ENCODE measurements around the gene HADH.
A peak's percentile ranks its signal among the peaks of the same experiment; 100 is the strongest.

HADH gene

GRCh38 chr4:108053251-108053711 is 63.6 kb downstream of the HADH start:
- Histone ChIP-seq H3K27ac (ENCODE audit: insufficient read depth, low read length, poor library complexity, severe bottlenecking) (peak overlapping the region; percentile 25), H3K36me3 (ENCODE audit: control insufficient read depth, insufficient read depth, low read length) (peaks cover 30% of the 10 kb centered on the region), H3K4me1 (ENCODE audit: control insufficient read depth, insufficient read depth, low read length, poor library complexity, severe bottlenecking) (peaks cover 17% of the 10 kb centered on the region), H3K27me3 (replicated peaks; ENCODE audit: control insufficient read depth, insufficient read depth, low read length, poor library complexity, severe bottlenecking) (no peaks in the 10 kb centered on the region), H3K4me3 (ENCODE audit: insufficient read depth, low read depth, low read length, poor library complexity, severe bottlenecking) (no peak overlapping the region), H3K9me3 (ENCODE audit: control insufficient read depth, low read length) (no peaks in the 10 kb centered on the region)
- DNase-seq: no peak

DNA sequence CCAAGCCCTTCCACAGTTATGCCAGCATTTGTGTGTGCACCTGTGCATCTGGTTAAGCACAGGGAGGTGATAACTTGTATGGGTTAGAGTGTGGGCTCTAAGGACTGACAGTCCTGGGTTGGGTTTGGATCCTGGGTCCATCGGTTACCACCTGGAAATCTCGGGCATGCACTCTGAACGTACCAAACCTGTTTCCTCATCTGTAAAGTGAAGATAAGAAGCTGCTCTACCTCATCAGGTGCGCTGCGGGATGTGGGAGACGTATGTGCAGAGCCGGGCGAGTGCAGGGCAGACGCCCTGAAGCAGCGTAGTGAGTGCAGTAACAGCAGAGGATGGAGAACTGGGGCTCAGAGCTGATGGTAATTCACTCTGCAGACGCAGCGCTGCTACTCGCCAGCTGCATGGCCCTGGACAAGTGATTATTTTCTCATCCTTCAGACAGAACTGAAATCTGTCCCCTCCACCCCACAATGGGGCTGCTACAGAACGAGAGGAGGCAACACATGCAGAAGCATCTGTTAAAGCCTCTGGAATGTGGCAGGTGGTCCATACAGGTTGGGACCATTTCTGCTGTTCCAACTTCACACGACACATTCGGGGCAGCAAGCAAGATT is 64.4 kb downstream of the HADH start:
- Histone ChIP-seq H3K36me3 (ENCODE audit: control insufficient read depth, insufficient read depth, low read length) (peaks cover 22% of the 10 kb centered on the region), H3K27ac (ENCODE audit: insufficient read depth, low read length, poor library complexity, severe bottlenecking) (peak overlapping the region; percentile 25), H3K4me3 (ENCODE audit: insufficient read depth, low read depth, low read length, poor library complexity, severe bottlenecking) (no peak overlapping the region), H3K4me1 (ENCODE audit: control insufficient read depth, insufficient read depth, low read length, poor library complexity, severe bottlenecking) (peaks cover 17% of the 10 kb centered on the region), H3K27me3 (replicated peaks; ENCODE audit: control insufficient read depth, insufficient read depth, low read length, poor library complexity, severe bottlenecking) (no peaks in the 10 kb centered on the region), H3K9me3 (ENCODE audit: control insufficient read depth, low read length) (no peaks in the 10 kb centered on the region)
- DNase-seq: no peak

DNA sequence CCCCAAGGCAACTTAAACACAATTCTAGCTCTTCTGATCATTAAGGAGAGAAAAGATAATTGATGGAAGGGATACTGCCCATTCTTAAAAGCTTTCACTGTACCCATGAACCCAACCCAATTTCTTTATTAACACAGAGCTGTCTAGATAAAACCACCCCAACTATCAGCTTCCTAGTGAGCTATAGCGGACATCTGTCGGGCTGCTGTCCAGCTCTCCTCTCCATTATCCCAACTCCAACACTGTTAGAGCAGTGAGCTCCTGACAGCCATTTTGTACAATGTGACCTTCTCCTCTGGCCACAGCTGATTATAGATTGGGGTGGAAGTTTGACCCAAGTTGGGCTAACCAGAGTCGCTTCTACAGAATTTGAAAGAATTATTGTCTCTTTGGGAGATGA is 66.1 kb downstream of the HADH start:
- no peak overlapping the region for H3K4me3 ChIP-seq (ENCODE audit: insufficient read depth, low read depth, low read length, poor library complexity, severe bottlenecking)
- H3K9me3 ChIP-seq (ENCODE audit: control insufficient read depth, low read length): no peaks in the 10 kb centered on the region
- no peak for DNase-seq

DNA sequence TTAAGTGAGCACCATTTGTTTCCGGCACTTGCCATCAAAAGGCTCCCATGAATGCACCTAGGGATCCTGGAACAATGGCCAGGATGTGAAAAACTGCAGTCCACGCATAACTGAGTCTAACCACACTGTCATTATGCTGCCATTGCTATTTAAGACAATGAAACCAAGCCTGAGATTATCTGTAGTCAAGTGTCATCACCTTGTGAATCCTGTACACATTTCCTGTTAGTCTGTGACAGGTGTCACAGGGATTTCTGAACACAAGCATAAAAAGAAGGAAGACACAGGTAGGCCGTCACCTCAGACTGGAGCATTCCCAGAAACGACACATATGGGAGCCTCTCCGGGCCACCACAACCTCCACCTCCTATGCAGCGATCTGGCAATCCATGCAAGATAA is 66.7 kb downstream of the HADH start:
- peaks cover 38% of the 10 kb centered on the region for H3K36me3 ChIP-seq (ENCODE audit: control insufficient read depth, insufficient read depth, low read length)

More for the DNA sequence above, 66.1 kb downstream of the HADH start:
- Histone ChIP-seq H3K4me1 (ENCODE audit: control insufficient read depth, insufficient read depth, low read length, poor library complexity, severe bottlenecking) (peaks cover 13% of the 10 kb centered on the region), H3K27me3 (replicated peaks; ENCODE audit: control insufficient read depth, insufficient read depth, low read length, poor library complexity, severe bottlenecking) (no peaks in the 10 kb centered on the region), H3K36me3 (ENCODE audit: control insufficient read depth, insufficient read depth, low read length) (peaks cover 33% of the 10 kb centered on the region), H3K27ac (ENCODE audit: insufficient read depth, low read length, poor library complexity, severe bottlenecking) (peak overlapping the region; percentile 6)

GRCh38 chr4:108058685-108059440 is 69.2 kb downstream of the HADH start:
- Histone ChIP-seq H3K4me1 (ENCODE audit: control insufficient read depth, insufficient read depth, low read length, poor library complexity, severe bottlenecking) (no peaks in the 10 kb centered on the region), H3K27ac (ENCODE audit: insufficient read depth, low read length, poor library complexity, severe bottlenecking) (no peak overlapping the region), H3K4me3 (ENCODE audit: insufficient read depth, low read depth, low read length, poor library complexity, severe bottlenecking) (no peak overlapping the region), H3K36me3 (ENCODE audit: control insufficient read depth, insufficient read depth, low read length) (peaks cover 35% of the 10 kb centered on the region), H3K27me3 (replicated peaks; ENCODE audit: control insufficient read depth, insufficient read depth, low read length, poor library complexity, severe bottlenecking) (no peaks in the 10 kb centered on the region), H3K9me3 (ENCODE audit: control insufficient read depth, low read length) (no peaks in the 10 kb centered on the region)
- no peak for DNase-seq

More for the DNA sequence above, 66.7 kb downstream of the HADH start:
- Histone ChIP-seq H3K4me3 (ENCODE audit: insufficient read depth, low read depth, low read length, poor library complexity, severe bottlenecking) (no peak overlapping the region), H3K27ac (ENCODE audit: insufficient read depth, low read length, poor library complexity, severe bottlenecking) (no peak overlapping the region), H3K27me3 (replicated peaks; ENCODE audit: control insufficient read depth, insufficient read depth, low read length, poor library complexity, severe bottlenecking) (no peaks in the 10 kb centered on the region), H3K4me1 (ENCODE audit: control insufficient read depth, insufficient read depth, low read length, poor library complexity, severe bottlenecking) (peaks cover 6% of the 10 kb centered on the region), H3K9me3 (ENCODE audit: control insufficient read depth, low read length) (no peaks in the 10 kb centered on the region)
- DNase-seq: no peak

DNA sequence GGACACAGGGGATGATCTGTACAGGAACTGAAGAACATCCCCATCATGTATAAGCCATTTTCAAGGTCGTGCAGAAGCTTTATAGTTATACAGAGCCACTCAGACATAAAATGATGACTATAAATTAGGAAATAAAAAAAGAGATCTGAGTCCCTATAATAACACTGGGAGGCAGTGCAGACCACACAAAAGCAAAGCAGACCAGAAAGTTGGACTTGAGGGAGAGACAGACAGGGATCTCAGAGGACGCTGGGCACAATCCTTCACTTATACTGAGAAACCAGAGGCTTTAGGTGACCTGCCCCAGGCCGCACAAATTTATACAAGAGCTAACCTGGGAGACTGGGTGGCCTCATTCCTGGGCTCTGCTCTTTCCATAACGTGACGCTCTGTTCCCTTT is 70.5 kb downstream of the HADH start:
- no peak for DNase-seq
- Histone ChIP-seq H3K27ac (ENCODE audit: insufficient read depth, low read length, poor library complexity, severe bottlenecking) (no peak overlapping the region), H3K27me3 (replicated peaks; ENCODE audit: control insufficient read depth, insufficient read depth, low read length, poor library complexity, severe bottlenecking) (no peaks in the 10 kb centered on the region), H3K4me3 (ENCODE audit: insufficient read depth, low read depth, low read length, poor library complexity, severe bottlenecking) (no peak overlapping the region), H3K9me3 (ENCODE audit: control insufficient read depth, low read length) (no peaks in the 10 kb centered on the region), H3K4me1 (ENCODE audit: control insufficient read depth, insufficient read depth, low read length, poor library complexity, severe bottlenecking) (no peaks in the 10 kb centered on the region), H3K36me3 (ENCODE audit: control insufficient read depth, insufficient read depth, low read length) (peaks cover 35% of the 10 kb centered on the region)

DNA sequence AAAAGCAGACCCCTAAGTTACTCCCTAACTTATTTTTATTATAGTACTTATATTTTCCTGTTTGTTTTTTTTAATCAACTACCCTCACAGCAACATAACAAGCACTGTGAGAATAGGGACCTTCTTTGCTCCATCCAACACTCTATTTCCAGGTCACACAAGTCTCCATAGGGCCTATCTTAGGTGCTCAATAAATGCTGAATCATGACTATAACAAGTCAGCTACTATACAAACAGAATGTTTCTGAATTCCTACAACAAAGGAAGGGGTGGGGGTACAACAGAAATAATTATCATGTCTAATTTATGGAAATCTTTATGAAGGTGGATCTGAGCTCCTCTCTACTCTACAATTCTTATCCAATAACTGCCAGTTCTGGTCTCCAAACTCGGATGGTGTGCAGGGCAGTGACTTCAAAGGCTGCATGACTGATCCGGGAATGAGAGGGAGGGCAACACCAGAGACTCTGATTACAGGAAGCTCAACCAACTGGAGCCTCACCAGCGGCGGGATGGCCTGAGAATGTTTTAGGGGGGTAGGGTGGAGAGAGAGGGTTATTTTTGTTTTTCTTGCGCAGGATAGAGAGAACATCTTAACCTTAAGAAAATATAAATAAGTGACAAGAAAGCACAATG is 71.1 kb downstream of the HADH start:
- H3K4me3 ChIP-seq (ENCODE audit: insufficient read depth, low read depth, low read length, poor library complexity, severe bottlenecking): no peak overlapping the region
- H3K27ac ChIP-seq (ENCODE audit: insufficient read depth, low read length, poor library complexity, severe bottlenecking): peak overlapping the region; percentile 1
- no peak for DNase-seq
- H3K27me3 ChIP-seq (replicated peaks; ENCODE audit: control insufficient read depth, insufficient read depth, low read length, poor library complexity, severe bottlenecking): no peaks in the 10 kb centered on the region
- H3K4me1 ChIP-seq (ENCODE audit: control insufficient read depth, insufficient read depth, low read length, poor library complexity, severe bottlenecking): no peaks in the 10 kb centered on the region
- peaks cover 39% of the 10 kb centered on the region for H3K36me3 ChIP-seq (ENCODE audit: control insufficient read depth, insufficient read depth, low read length)
- no peaks in the 10 kb centered on the region for H3K9me3 ChIP-seq (ENCODE audit: control insufficient read depth, low read length)

DNA sequence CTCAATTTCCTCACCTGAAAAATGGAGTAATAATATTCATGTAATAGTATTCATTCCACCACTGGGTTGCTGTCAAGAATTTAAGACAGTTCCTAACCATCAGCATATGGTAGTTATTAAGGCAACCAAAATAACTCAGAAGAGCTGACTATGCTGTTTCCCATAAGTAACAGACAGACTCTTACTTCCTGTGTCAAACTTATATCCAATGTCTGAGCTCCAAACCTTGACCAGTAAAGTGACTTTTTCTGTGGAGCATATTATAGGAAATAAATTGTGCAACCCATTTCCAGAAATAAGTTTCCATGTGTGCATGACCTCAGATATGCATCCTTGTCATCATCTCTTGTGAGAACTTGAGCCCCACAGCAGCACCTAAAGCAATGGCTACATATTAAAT is 78.8 kb downstream of the HADH start:
- no peaks in the 10 kb centered on the region for H3K27me3 ChIP-seq (replicated peaks; ENCODE audit: control insufficient read depth, insufficient read depth, low read length, poor library complexity, severe bottlenecking)
- H3K4me1 ChIP-seq (ENCODE audit: control insufficient read depth, insufficient read depth, low read length, poor library complexity, severe bottlenecking): peaks cover 14% of the 10 kb centered on the region
- H3K36me3 ChIP-seq (ENCODE audit: control insufficient read depth, insufficient read depth, low read length): peaks cover 28% of the 10 kb centered on the region
- DNase-seq: no peak
- no peak overlapping the region for H3K27ac ChIP-seq (ENCODE audit: insufficient read depth, low read length, poor library complexity, severe bottlenecking)
- no peaks in the 10 kb centered on the region for H3K9me3 ChIP-seq (ENCODE audit: control insufficient read depth, low read length)
- H3K4me3 ChIP-seq (ENCODE audit: insufficient read depth, low read depth, low read length, poor library complexity, severe bottlenecking): no peak overlapping the region

GRCh38 chr4:108070775-108071174 is 81.1 kb downstream of the HADH start:
- Histone ChIP-seq H3K27me3 (replicated peaks; ENCODE audit: control insufficient read depth, insufficient read depth, low read length, poor library complexity, severe bottlenecking) (no peaks in the 10 kb centered on the region), H3K4me1 (ENCODE audit: control insufficient read depth, insufficient read depth, low read length, poor library complexity, severe bottlenecking) (peaks cover 14% of the 10 kb centered on the region), H3K27ac (ENCODE audit: insufficient read depth, low read length, poor library complexity, severe bottlenecking) (peak overlapping the region; percentile 21), H3K4me3 (ENCODE audit: insufficient read depth, low read depth, low read length, poor library complexity, severe bottlenecking) (no peak overlapping the region), H3K36me3 (ENCODE audit: control insufficient read depth, insufficient read depth, low read length) (peaks cover 29% of the 10 kb centered on the region), H3K9me3 (ENCODE audit: control insufficient read depth, low read length) (no peaks in the 10 kb centered on the region)
- no peak for DNase-seq

DNA sequence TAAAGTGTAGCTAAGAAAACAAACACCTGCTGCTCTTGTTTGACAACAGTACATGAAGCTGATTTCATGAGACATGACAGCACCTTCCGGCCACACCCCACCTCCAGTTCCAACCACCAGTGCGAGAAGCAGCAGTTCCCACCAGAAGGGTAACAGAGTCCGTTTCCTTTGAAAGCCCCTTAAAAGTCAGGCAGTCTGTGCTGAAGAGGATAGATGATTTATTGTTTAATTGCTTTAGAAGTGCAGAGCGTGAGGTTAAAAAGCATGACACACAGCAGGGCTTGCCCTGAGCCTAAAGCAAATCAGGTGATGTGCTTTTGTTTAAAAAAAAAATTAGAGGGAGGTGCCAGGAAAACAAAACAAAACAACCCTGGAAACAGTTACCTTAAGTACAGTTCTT is 82.6 kb downstream of the HADH start:
- Histone ChIP-seq H3K36me3 (ENCODE audit: control insufficient read depth, insufficient read depth, low read length) (peaks cover 32% of the 10 kb centered on the region), H3K4me3 (ENCODE audit: insufficient read depth, low read depth, low read length, poor library complexity, severe bottlenecking) (no peak overlapping the region), H3K27ac (ENCODE audit: insufficient read depth, low read length, poor library complexity, severe bottlenecking) (peak overlapping the region; percentile 71), H3K4me1 (ENCODE audit: control insufficient read depth, insufficient read depth, low read length, poor library complexity, severe bottlenecking) (peaks cover 14% of the 10 kb centered on the region), H3K9me3 (ENCODE audit: control insufficient read depth, low read length) (no peaks in the 10 kb centered on the region), H3K27me3 (replicated peaks; ENCODE audit: control insufficient read depth, insufficient read depth, low read length, poor library complexity, severe bottlenecking) (no peaks in the 10 kb centered on the region)
- DNase-seq: peak; percentile 12 to 62 (median 23)
